ENCODE measurements around the gene ANKRD63.

The ANKRD63 gene

GRCh38 chr15:40303576-40303975, 20.7 kb upstream of the ANKRD63 start:
- Histone ChIP-seq H3K23ac (ENCODE audit: low read length in 2 of 2) (no peak overlapping the region), H3K4me1 (ENCODE audit: control insufficient read depth, insufficient read depth, low read depth, low read length) (peaks cover 9% of the 10 kb centered on the region), H2BK5ac (ENCODE audit: low read depth, low read length, poor library complexity, severe bottlenecking) (no peak overlapping the region), H2AFZ (ENCODE audit: low read depth, low read length) (no peak overlapping the region), H3K4ac (ENCODE audit: low read depth in 1 of 2, low read length in 2 of 2) (no peak overlapping the region), H3K4me3 (ENCODE audit: insufficient read depth in 1 of 2, low read depth in 1 of 2, low read length in 2 of 2) (no peak overlapping the region), H3K14ac (ENCODE audit: low read length in 2 of 2) (no peak overlapping the region), H2BK120ac (ENCODE audit: low read depth, low read length) (no peak overlapping the region), H2BK12ac (ENCODE audit: low read length in 2 of 2) (no peak overlapping the region), H3K9ac (ENCODE audit: low read length) (no peak overlapping the region), H3K27ac (ENCODE audit: low read length, poor library complexity, severe bottlenecking) (no peak overlapping the region), H3K9me3 (ENCODE audit: control insufficient read depth, low read length) (peaks cover 11% of the 10 kb centered on the region), H2BK15ac (ENCODE audit: low read depth, poor library complexity, severe bottlenecking) (no peak overlapping the region), H2AK5ac (ENCODE audit: low read length, severe bottlenecking) (no peak overlapping the region), H4K91ac (ENCODE audit: low read length) (no peak overlapping the region), H4K8ac (ENCODE audit: low read length) (no peak overlapping the region), H3K27me3 (ENCODE audit: control insufficient read depth in 1 of 2, insufficient read depth in 1 of 2, low read length in 2 of 2) (peaks cover 30 to 79% of the 10 kb centered on the region in 2 experiments), H3K4me2 (ENCODE audit: low read length, poor library complexity, severe bottlenecking) (no peak overlapping the region), H3K36me3 (ENCODE audit: control insufficient read depth in 1 of 2, insufficient read depth in 2 of 2, low read depth in 1 of 2, low read length in 2 of 2) (no peaks in the 10 kb centered on the region), H3K79me1 (replicated peaks; ENCODE audit: low read length, poor library complexity, severe bottlenecking) (no peaks in the 10 kb centered on the region), H3K18ac (ENCODE audit: low read depth in 1 of 2, low read length in 2 of 2) (no peak overlapping the region)
- 89% methylated on average over 2 of the region's 2 CpGs for WGBS
- DNase-seq: no peak

GRCh38 chr15:40302981-40303380, 20.1 kb upstream of the ANKRD63 start:
- Histone ChIP-seq H3K23ac (ENCODE audit: low read length in 2 of 2) (no peak overlapping the region), H2AK5ac (ENCODE audit: low read length, severe bottlenecking) (no peak overlapping the region), H3K27ac (ENCODE audit: low read length, poor library complexity, severe bottlenecking) (no peak overlapping the region), H3K18ac (ENCODE audit: low read depth in 1 of 2, low read length in 2 of 2) (no peak overlapping the region), H3K4ac (ENCODE audit: low read depth in 1 of 2, low read length in 2 of 2) (no peak overlapping the region), H2AFZ (ENCODE audit: low read depth, low read length) (no peak overlapping the region), H3K36me3 (ENCODE audit: control insufficient read depth in 1 of 2, insufficient read depth in 2 of 2, low read depth in 1 of 2, low read length in 2 of 2) (no peaks in the 10 kb centered on the region), H3K14ac (ENCODE audit: low read length in 2 of 2) (no peak overlapping the region), H2BK120ac (ENCODE audit: low read depth, low read length) (no peak overlapping the region), H3K4me3 (ENCODE audit: insufficient read depth in 1 of 2, low read depth in 1 of 2, low read length in 2 of 2) (no peak overlapping the region), H3K9ac (ENCODE audit: low read length) (no peak overlapping the region), H2BK12ac (ENCODE audit: low read length in 2 of 2) (no peak overlapping the region), H4K8ac (ENCODE audit: low read length) (no peak overlapping the region), H3K79me1 (replicated peaks; ENCODE audit: low read length, poor library complexity, severe bottlenecking) (no peaks in the 10 kb centered on the region), H2BK15ac (ENCODE audit: low read depth, poor library complexity, severe bottlenecking) (no peak overlapping the region), H3K4me1 (ENCODE audit: control insufficient read depth, insufficient read depth, low read depth, low read length) (peaks cover 8% of the 10 kb centered on the region), H3K4me2 (ENCODE audit: low read length, poor library complexity, severe bottlenecking) (no peak overlapping the region), H3K27me3 (ENCODE audit: control insufficient read depth in 1 of 2, insufficient read depth in 1 of 2, low read length in 2 of 2) (peaks cover 30 to 81% of the 10 kb centered on the region in 2 experiments), H3K9me3 (ENCODE audit: control insufficient read depth, low read length) (peaks cover 11% of the 10 kb centered on the region), H4K91ac (ENCODE audit: low read length) (no peak overlapping the region), H2BK5ac (ENCODE audit: low read depth, low read length, poor library complexity, severe bottlenecking) (no peak overlapping the region)
- no peak for DNase-seq
- WGBS: 91% methylated on average over 10 of the region's 11 CpGs

- H2BK12ac ChIP-seq (ENCODE audit: low read length in 2 of 2): peak overlapping the region in 1 of 2 experiments; percentile 14
- H3K27me3 ChIP-seq (ENCODE audit: control insufficient read depth in 1 of 2, insufficient read depth in 1 of 2, low read length in 2 of 2): peaks cover 31 to 84% of the 10 kb centered on the region in 2 experiments
- H3K79me1 ChIP-seq (replicated peaks; ENCODE audit: low read length, poor library complexity, severe bottlenecking): no peaks in the 10 kb centered on the region
- H3K23ac ChIP-seq (ENCODE audit: low read length in 2 of 2): no peak overlapping the region
- peak overlapping the region in 1 of 2 experiments; percentile 56 for H3K18ac ChIP-seq (ENCODE audit: low read depth in 1 of 2, low read length in 2 of 2)
- no peak overlapping the region for H4K8ac ChIP-seq (ENCODE audit: low read length)
- no peak overlapping the region for H2BK120ac ChIP-seq (ENCODE audit: low read depth, low read length)
- no peak overlapping the region for H3K9ac ChIP-seq (ENCODE audit: low read length)
- 93% methylated on average over 15 of the region's 19 CpGs for WGBS
- no peak overlapping the region for H3K27ac ChIP-seq (ENCODE audit: low read length, poor library complexity, severe bottlenecking)
- H4K91ac ChIP-seq (ENCODE audit: low read length): peak overlapping the region; percentile 14
- no peak overlapping the region for H3K4me3 ChIP-seq (ENCODE audit: insufficient read depth in 1 of 2, low read depth in 1 of 2, low read length in 2 of 2)
- DNase-seq: no peak
- no peak overlapping the region for H2BK15ac ChIP-seq (ENCODE audit: low read depth, poor library complexity, severe bottlenecking)
- peaks cover 11% of the 10 kb centered on the region for H3K9me3 ChIP-seq (ENCODE audit: control insufficient read depth, low read length)
- H3K4ac ChIP-seq (ENCODE audit: low read depth in 1 of 2, low read length in 2 of 2): no peak overlapping the region
- H2AFZ ChIP-seq (ENCODE audit: low read depth, low read length): no peak overlapping the region
- H2AK5ac ChIP-seq (ENCODE audit: low read length, severe bottlenecking): no peak overlapping the region
- no peak overlapping the region for H3K14ac ChIP-seq (ENCODE audit: low read length in 2 of 2)
- H3K36me3 ChIP-seq (ENCODE audit: control insufficient read depth in 1 of 2, insufficient read depth in 2 of 2, low read depth in 1 of 2, low read length in 2 of 2): no peaks in the 10 kb centered on the region
- H2BK5ac ChIP-seq (ENCODE audit: low read depth, low read length, poor library complexity, severe bottlenecking): no peak overlapping the region
- H3K4me2 ChIP-seq (ENCODE audit: low read length, poor library complexity, severe bottlenecking): no peak overlapping the region
- peaks cover 3% of the 10 kb centered on the region for H3K4me1 ChIP-seq (ENCODE audit: control insufficient read depth, insufficient read depth, low read depth, low read length)
Measured at GRCh38 chr15:40302288-40302886, 19.5 kb upstream of the ANKRD63 start.

- Histone ChIP-seq H3K18ac (ENCODE audit: low read depth in 1 of 2, low read length in 2 of 2) (no peak overlapping the region), H2BK12ac (ENCODE audit: low read length in 2 of 2) (no peak overlapping the region), H2BK5ac (ENCODE audit: low read depth, low read length, poor library complexity, severe bottlenecking) (no peak overlapping the region), H3K4me3 (ENCODE audit: insufficient read depth in 1 of 2, low read depth in 1 of 2, low read length in 2 of 2) (no peak overlapping the region), H4K91ac (ENCODE audit: low read length) (no peak overlapping the region), H2AK5ac (ENCODE audit: low read length, severe bottlenecking) (no peak overlapping the region), H3K36me3 (ENCODE audit: control insufficient read depth in 1 of 2, insufficient read depth in 2 of 2, low read depth in 1 of 2, low read length in 2 of 2) (no peaks in the 10 kb centered on the region), H3K23ac (ENCODE audit: low read length in 2 of 2) (no peak overlapping the region), H2AFZ (ENCODE audit: low read depth, low read length) (no peak overlapping the region), H2BK120ac (ENCODE audit: low read depth, low read length) (no peak overlapping the region), H3K9ac (ENCODE audit: low read length) (no peak overlapping the region), H2BK15ac (ENCODE audit: low read depth, poor library complexity, severe bottlenecking) (no peak overlapping the region), H3K27me3 (ENCODE audit: control insufficient read depth in 1 of 2, insufficient read depth in 1 of 2, low read length in 2 of 2) (peaks cover 36 to 83% of the 10 kb centered on the region in 2 experiments), H3K14ac (ENCODE audit: low read length in 2 of 2) (no peak overlapping the region), H3K4ac (ENCODE audit: low read depth in 1 of 2, low read length in 2 of 2) (no peak overlapping the region), H3K79me1 (replicated peaks; ENCODE audit: low read length, poor library complexity, severe bottlenecking) (no peaks in the 10 kb centered on the region), H3K4me2 (ENCODE audit: low read length, poor library complexity, severe bottlenecking) (no peak overlapping the region), H3K27ac (ENCODE audit: low read length, poor library complexity, severe bottlenecking) (no peak overlapping the region), H3K9me3 (ENCODE audit: control insufficient read depth, low read length) (peaks cover 11% of the 10 kb centered on the region), H4K8ac (ENCODE audit: low read length) (no peak overlapping the region), H3K4me1 (ENCODE audit: control insufficient read depth, insufficient read depth, low read depth, low read length) (no peaks in the 10 kb centered on the region)
- WGBS: 48% methylated on average over 12 of the region's 12 CpGs
- no peak for DNase-seq
Measured at GRCh38 chr15:40301467-40302179, 18.8 kb upstream of the ANKRD63 start.

Measured in mesenchymal stem cell (in vitro differentiated cells and primary cell).